K562 (cell line): Measurements from ENCODE around the gene IRAG1. TPM values are rescaled to one million over a fixed set of nuclear protein-coding genes. Genes with fewer than 3 reads are reported as not detected.

Experiments used
- HMG20B ChIP-seq: fragments of 250-450 bp; sonication (Bioruptor Pico); IDR thresholded peaks from 2 replicates; pipeline ENCODE4 v1.5.0; 2021; ENCODE audit warnings: mild to moderate bottlenecking
- MEF2D ChIP-seq: conservative IDR thresholded peaks from 2 replicates; pipeline ENCODE4 v1.6.1; 2016; ENCODE audit warnings: low read depth, missing genetic modification characterization, missing compliant biosample characterization
- NFIC ChIP-seq: fragments of 450-650 bp; IDR thresholded peaks from 2 replicates; pipeline ENCODE4 v1.6.1; 2017; ENCODE audit warnings: mild to moderate bottlenecking, inconsistent platforms
- NONO ChIP-seq, 2 experiments: fragments of 200-400 bp in 1 of 2; fragments of 450-650 bp in 1 of 2; formaldehyde crosslinking in 1 of 2; IDR thresholded peaks; 2 replicates each; pipeline ENCODE4 v1.6.1; 2017; ENCODE audit warnings: low read depth in 2 of 2, mild to moderate bottlenecking in 2 of 2, moderate library complexity in 2 of 2, low read length in 1 of 2
- RBM17 ChIP-seq: fragments of 200-400 bp; formaldehyde crosslinking; IDR thresholded peaks from 2 replicates; pipeline ENCODE4 v1.6.1; 2017; ENCODE audit warnings: low read depth, mild to moderate bottlenecking, low read length, borderline replicate concordance
- polyA plus RNA-seq, 8 experiments: library from polyadenylated mRNA; depleted of rRNA in 4 of 8; stranded (reverse) in 5 of 8; unstranded in 3 of 8; fragments of >200 nt; fragmentation: Nextera tagmentation in 2 of 8; fragmentation: Illumina TruSeq in 1 of 8; extraction: Ambion mirVana in 2 of 8; extraction: Trizol in 1 of 8; gene quantifications; 2 replicates each; pipeline versions ENCODE4 v1.2.1 to v1.2.3, GENCODE V29; 2011 to 2014; ENCODE audit warnings: inconsistent platforms in 1 of 8, missing spikeins in 1 of 8
- total RNA-seq, 7 experiments: library from RNA; depleted of rRNA in 6 of 7; stranded (reverse); fragments of >200 nt in 6 of 7; fragmentation: Illumina TruSeq in 2 of 7; extraction: Trizol in 2 of 7; gene quantifications; 2 replicates each; pipeline versions ENCODE4 v1.2.1 to v1.2.3, GENCODE V29; 2011 to 2021; ENCODE audit warnings: low replicate concordance in 1 of 7
- TF ChIP-seq, protein P1 (sequence below), 2 experiments: fragments of 250-450 bp in 1 of 2; fragments of 450-650 bp in 1 of 2; sonication (Bioruptor Pico) in 1 of 2; IDR thresholded peaks; 2 replicates each; pipeline versions ENCODE4 v1.6.1 to v1.8.0; 2016 to 2021; ENCODE audit warnings: mild to moderate bottlenecking in 2 of 2, moderate library complexity in 2 of 2, missing compliant biosample characterization in 1 of 2, missing genetic modification characterization in 1 of 2
- TF ChIP-seq, protein P2 (sequence below), 3 experiments: fragments of 200-800 bp in 1 of 3; sonication (Bioruptor generic) in 1 of 3; sonication (generic) in 1 of 3; formaldehyde crosslinking in 1 of 3; IDR thresholded peaks; 2 replicates each; pipeline versions ENCODE4 v1.6.1 to v1.8.0; 2016 to 2022; ENCODE audit warnings: mild to moderate bottlenecking in 2 of 3, missing compliant biosample characterization in 2 of 3, missing genetic modification characterization in 2 of 3, missing genetic modification reagents in 1 of 3
- TF ChIP-seq, protein P3 (sequence below): fragments of 450-650 bp; formaldehyde crosslinking; IDR thresholded peaks from 2 replicates; pipeline ENCODE4 v1.4.0; 2022; ENCODE audit warnings: mild to moderate bottlenecking, moderate library complexity

IRAG1 gene
- total and polyA plus RNA-seq, 9 of the 15 experiments (the other 6 are each of a cell fraction or from before 2014, with no cell fraction given), result 0.01 to 0.22 (median 0.09) TPM; not detected in 1

GRCh38 chr11:10658621-10659338 is 34.8 kb downstream of the IRAG1 start (continued):
- TF ChIP-seq, protein P1, sequence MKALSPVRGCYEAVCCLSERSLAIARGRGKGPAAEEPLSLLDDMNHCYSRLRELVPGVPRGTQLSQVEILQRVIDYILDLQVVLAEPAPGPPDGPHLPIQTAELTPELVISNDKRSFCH (CRISPR knock-in tag; IDR thresholded peaks at IDR 0.05), result no peak
- TF ChIP-seq, protein P1 (tag; IDR thresholded peaks at IDR 0.05), result 0 out of 2 replicates have a peak, but pooled peaks have one; percentile 25
- TF ChIP-seq, protein P2, sequence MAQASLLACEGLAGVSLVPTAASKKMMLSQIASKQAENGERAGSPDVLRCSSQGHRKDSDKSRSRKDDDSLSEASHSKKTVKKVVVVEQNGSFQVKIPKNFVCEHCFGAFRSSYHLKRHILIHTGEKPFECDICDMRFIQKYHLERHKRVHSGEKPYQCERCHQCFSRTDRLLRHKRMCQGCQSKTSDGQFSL (CRISPR knock-in tag; IDR thresholded peaks at IDR 0.05), result no peak
- TF ChIP-seq, protein P2 (tag; IDR thresholded peaks at IDR 0.05), result peak in 1 of 2 experiments; percentile 17; a peak in 1 of 4 replicates
- TF ChIP-seq NFIC (peak; percentile 73), NONO (IDR thresholded peaks at IDR 0.05; ENCODE audit: low read depth in 2 of 2, low read length in 1 of 2) (no peak), RBM17 (no peak), HMG20B (no peak), MEF2D (tag) (peak; percentile 52; the same call in 1 of the 2 replicates)
- TF ChIP-seq, protein P3, sequence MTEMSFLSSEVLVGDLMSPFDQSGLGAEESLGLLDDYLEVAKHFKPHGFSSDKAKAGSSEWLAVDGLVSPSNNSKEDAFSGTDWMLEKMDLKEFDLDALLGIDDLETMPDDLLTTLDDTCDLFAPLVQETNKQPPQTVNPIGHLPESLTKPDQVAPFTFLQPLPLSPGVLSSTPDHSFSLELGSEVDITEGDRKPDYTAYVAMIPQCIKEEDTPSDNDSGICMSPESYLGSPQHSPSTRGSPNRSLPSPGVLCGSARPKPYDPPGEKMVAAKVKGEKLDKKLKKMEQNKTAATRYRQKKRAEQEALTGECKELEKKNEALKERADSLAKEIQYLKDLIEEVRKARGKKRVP (CRISPR knock-in tag), result no peak
